ENCODE results near the gene GCN1. TPM values are rescaled to one million over a fixed set of nuclear protein-coding genes. Genes with fewer than 3 reads are reported as not detected.

GCN1 gene
- total RNA-seq, 2 experiments from 2014 or later, result 101 to 110 TPM

DNA sequence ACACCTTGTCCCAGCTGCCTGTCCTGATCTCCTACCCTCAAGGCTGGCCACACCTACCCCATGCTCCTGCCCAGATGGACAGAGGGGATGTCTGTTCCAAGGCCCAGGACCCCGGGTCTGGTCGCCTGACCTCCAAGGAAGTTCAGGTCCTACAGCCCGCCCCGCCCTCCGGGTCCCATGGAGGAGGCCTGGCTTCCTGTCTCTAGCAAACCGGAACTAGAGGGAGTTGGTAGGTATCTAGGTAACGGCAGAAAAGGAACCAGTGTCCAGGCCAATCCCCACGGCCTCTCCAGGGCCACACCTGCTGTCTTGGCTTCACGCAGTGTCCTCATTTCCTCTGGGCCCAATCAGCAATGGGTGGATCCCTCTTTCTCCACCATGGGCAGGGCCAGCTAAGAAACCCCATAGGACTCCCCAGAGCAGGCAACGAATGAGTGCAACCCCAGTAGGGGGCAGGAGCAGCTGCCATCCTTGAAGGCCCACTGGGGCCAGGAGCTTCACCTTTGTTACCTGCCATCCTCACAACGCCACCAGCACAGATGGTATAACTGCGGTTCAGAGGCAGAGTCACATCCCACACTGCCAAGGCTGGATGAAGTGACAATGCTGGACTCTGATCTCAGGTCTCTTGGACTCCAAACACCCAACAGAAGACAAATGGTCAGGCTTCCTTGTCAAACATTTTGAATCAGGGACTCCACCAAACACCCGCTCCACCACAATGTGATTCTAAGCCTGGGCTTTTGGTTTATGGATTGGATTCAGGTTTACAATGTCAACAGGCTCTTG, 31.5 kb upstream of the GCN1 start:
- POLR2A ChIA-PET, result interaction anchor here (0.6 to 9.7 kb wide), 5 partner anchors 25 to 65 kb away, joined by 4 to 202 read pairs (median 107); partner anchors contain the start of genes PXN, RNU4-1, RNU4-2 and RPLP0
- peak overlapping the region; percentile 90 for H3K27ac Mint-ChIP-seq
- peaks cover 6% of the 10 kb centered on the region for H3K36me3 Mint-ChIP-seq
- peak; percentile 57 for DNase-seq
- peak; percentile 51 for ATAC-seq (ENCODE audit: low read depth)
- no peaks in the 10 kb centered on the region for H3K9me3 Mint-ChIP-seq
- H3K27me3 Mint-ChIP-seq, result no peaks in the 10 kb centered on the region
- peak overlapping the region; percentile 85 for H3K4me3 Mint-ChIP-seq
- H3K4me1 Mint-ChIP-seq, result peaks cover 46% of the 10 kb centered on the region

DNA sequence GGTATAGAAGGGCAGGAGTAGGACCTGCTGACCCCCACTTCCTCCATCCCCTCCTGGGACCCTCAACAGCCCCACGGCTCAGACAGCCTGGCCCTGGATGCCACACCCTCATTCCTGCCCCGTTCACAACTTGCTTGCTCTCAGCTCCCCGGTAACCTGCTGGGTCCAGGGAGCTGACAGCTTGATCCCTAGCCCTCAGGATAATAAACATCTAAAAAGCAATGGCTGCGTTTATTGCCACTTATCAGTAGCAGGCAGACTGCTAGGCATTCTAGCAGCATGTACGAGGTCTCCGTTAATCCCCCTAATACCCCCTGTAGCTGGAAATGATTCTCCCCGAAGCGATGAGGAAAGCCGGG, 30.7 kb upstream of the GCN1 start:
- Mint-ChIP-seq H3K4me3 (peak overlapping the region; percentile 85), H3K36me3 (peaks cover 7% of the 10 kb centered on the region)
- no peak for DNase-seq

DNA sequence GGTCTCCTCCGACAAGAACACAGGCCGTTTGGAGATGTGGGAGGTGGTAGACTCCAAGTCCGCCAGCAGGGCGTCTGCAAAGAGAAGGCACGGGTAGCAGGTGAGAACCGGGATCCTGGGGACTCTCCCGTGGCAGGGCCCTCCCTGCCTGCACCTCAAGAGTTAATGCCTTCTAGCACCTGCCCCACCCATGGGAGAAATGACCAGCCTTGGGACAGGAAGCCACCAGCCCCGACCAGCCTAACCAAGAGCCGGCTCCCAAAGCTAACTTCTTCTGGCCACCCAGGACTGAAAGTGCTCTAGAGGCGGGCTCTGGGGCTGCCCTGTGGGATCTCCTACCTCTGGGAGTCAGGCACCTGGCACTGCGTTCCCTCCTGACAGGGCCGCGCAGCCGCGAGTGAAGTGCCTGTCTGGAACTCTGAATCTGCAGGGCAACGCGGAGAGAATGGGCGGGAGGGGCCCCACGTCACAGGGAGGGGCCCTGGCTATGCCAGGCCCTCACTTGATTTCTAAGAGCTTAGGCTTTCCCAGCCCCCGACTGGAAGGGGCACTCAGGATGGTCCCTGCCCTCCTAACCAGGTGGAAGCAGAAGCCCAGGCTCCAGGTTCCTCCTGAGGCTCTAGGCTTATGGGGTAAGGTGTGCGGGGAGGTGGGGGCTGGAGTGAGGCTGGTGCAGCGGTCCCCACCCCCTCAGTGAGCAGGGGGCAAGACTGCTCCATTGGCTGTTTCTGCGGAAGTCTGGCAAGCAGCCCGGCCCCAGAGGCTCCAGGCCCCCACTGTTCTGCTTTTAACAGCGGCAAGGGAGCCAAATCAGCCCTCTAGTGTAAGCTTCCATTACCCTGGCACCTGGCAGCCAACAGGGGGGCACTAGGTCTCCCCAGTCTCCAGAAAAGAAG, 30.0 kb upstream of the GCN1 start:
- H3K36me3 Mint-ChIP-seq, result peaks cover 7% of the 10 kb centered on the region
- no peak for DNase-seq
- H3K9me3 Mint-ChIP-seq, result no peaks in the 10 kb centered on the region
- no peak for ATAC-seq (ENCODE audit: low read depth)
- H3K4me3 Mint-ChIP-seq, result peak overlapping the region; percentile 85
- H3K4me1 Mint-ChIP-seq, result peaks cover 35% of the 10 kb centered on the region
- POLR2A ChIA-PET, result interaction anchor here (4.8 to 9.7 kb wide), 4 partner anchors 24 to 67 kb away, joined by 62 to 202 read pairs (median 153); partner anchors contain the start of genes PXN, RNU4-1, RNU4-2 and RPLP0
- peak overlapping the region; percentile 34 for H3K27ac Mint-ChIP-seq
- H3K27me3 Mint-ChIP-seq, result no peaks in the 10 kb centered on the region

More for the DNA sequence above, 30.7 kb upstream of the GCN1 start:
- H3K9me3 Mint-ChIP-seq, result no peaks in the 10 kb centered on the region
- POLR2A ChIA-PET, result interaction anchor here (4.8 to 9.7 kb wide), 4 partner anchors 24 to 66 kb away, joined by 62 to 202 read pairs (median 153); partner anchors contain the start of genes PXN, RNU4-1, RNU4-2 and RPLP0
- peaks cover 39% of the 10 kb centered on the region for H3K4me1 Mint-ChIP-seq
- no peaks in the 10 kb centered on the region for H3K27me3 Mint-ChIP-seq
- peak overlapping the region; percentile 90 for H3K27ac Mint-ChIP-seq
- no peak for ATAC-seq (ENCODE audit: low read depth)

DNA sequence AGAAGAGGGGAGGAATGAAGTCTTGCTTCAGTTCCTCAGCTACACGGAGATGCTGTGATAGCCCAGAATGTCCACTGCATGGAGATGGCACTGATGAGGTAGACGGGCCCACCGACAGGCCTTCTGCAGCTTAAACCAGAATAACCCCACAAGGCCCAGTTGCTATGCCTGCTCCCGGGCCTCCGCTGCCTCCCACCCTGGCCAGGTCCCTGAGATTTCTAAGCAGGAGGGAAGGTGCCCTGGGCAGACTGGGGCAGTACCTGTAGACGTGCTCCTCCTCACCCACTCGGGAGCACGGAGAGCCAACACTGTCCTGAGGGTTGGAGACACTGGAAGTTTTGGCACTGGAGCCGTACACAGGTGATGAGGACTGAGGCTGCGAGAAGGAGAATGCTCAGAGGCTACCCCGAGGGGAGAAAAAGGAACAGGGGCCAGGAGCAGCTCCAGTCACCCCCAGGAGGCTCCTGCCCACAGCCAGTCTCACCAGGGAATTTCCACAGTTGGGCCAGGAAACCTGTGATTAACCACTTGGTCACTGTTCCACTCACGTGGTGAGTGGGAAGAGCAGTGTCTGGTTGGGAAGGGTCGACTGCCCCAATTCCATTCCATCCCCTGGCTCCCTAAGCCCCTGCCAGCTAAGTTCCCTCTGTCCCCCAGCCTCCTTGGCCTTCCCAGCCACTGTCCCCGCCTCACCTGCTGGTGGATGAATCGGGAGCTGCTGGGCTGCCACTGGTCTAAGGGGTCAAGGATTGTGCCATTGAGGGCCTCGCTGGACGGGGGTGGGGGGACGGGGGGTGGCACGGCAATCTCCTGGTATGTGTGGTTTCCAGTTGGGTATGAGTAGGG, 29.2 kb upstream of the GCN1 start:
- H3K36me3 Mint-ChIP-seq, result peaks cover 7% of the 10 kb centered on the region
- H3K27ac Mint-ChIP-seq, result no peak overlapping the region
- POLR2A ChIA-PET, result interaction anchor here (1.2 to 9.7 kb wide), 3 partner anchors 22 to 68 kb away, joined by 4 to 202 read pairs (median 6); partner anchors contain the start of genes PXN, RNU4-2 and RPLP0
- ATAC-seq (ENCODE audit: low read depth) (no peak), DNase-seq (no peak)
- no peaks in the 10 kb centered on the region for H3K9me3 Mint-ChIP-seq
- no peak overlapping the region for H3K4me3 Mint-ChIP-seq
- peaks cover 29% of the 10 kb centered on the region for H3K4me1 Mint-ChIP-seq
- H3K27me3 Mint-ChIP-seq, result no peaks in the 10 kb centered on the region

DNA sequence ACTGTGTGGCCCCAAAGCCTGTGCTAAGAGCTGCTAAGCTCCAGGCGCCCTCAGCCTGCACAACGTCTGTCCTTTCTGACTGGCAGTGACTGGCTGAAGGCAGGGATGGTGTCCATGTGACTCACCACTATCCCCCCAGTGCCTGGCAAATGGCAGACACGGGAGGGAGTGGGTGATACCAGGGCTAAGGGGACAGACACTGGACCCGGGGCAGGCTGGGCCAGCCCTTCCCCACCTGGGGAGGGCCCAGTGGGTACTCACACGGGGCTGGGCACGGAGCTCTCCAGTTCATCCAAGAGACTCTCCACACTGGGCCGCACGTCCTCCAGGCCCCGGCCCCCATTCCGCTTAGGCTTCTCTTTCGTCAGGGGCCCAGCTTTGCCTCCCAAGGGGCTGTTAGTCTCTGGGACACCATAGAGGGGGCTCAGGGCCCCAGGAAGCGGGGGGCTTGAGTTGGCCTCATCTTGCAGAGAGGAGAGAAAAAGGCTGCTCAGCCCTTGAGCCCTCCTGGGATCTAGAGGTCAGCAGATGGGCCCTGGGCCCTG, 27.8 kb upstream of the GCN1 start:
- no peak for DNase-seq
- Mint-ChIP-seq H3K27me3 (no peaks in the 10 kb centered on the region), H3K27ac (no peak overlapping the region), H3K36me3 (peaks cover 7% of the 10 kb centered on the region), H3K4me3 (no peak overlapping the region), H3K9me3 (no peaks in the 10 kb centered on the region), H3K4me1 (peaks cover 18% of the 10 kb centered on the region)
- ATAC-seq (ENCODE audit: low read depth), result no peak
- POLR2A ChIA-PET, result interaction anchor here (0.7 to 3.3 kb wide), 4 partner anchors 10 to 69 kb away, joined by 3 to 15 read pairs (median 6); partner anchors contain the start of genes PXN, RNU4-2 and RPLP0

DNA sequence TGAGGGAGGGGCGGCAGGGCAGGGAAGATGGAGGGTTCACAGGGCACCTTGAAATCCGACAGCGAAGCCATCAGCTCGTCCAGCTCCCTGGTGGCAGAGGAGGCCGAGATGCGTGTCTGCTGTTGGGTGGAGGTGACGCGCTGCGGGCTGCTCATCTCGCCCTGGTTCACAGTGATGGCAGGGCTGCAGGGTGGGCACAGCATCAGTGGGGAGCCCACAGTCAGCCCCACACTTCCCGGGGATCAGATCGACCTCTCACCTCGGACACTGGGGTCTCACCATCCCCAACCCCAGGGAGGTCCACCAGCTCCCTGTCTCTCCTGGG, 27.0 kb upstream of the GCN1 start:
- peaks cover 7% of the 10 kb centered on the region for H3K36me3 Mint-ChIP-seq
- no peak overlapping the region for H3K27ac Mint-ChIP-seq
- H3K9me3 Mint-ChIP-seq, result no peaks in the 10 kb centered on the region
- no peak for DNase-seq
- no peak for ATAC-seq (ENCODE audit: low read depth)
- no peaks in the 10 kb centered on the region for H3K27me3 Mint-ChIP-seq
- POLR2A ChIA-PET, result interaction anchor here (2.1 to 3.3 kb wide), 2 partner anchors 20 to 70 kb away, joined by 9 to 15 read pairs; partner anchors contain the start of genes RNU4-2 and RPLP0
- peaks cover 15% of the 10 kb centered on the region for H3K4me1 Mint-ChIP-seq
- no peak overlapping the region for H3K4me3 Mint-ChIP-seq

DNA sequence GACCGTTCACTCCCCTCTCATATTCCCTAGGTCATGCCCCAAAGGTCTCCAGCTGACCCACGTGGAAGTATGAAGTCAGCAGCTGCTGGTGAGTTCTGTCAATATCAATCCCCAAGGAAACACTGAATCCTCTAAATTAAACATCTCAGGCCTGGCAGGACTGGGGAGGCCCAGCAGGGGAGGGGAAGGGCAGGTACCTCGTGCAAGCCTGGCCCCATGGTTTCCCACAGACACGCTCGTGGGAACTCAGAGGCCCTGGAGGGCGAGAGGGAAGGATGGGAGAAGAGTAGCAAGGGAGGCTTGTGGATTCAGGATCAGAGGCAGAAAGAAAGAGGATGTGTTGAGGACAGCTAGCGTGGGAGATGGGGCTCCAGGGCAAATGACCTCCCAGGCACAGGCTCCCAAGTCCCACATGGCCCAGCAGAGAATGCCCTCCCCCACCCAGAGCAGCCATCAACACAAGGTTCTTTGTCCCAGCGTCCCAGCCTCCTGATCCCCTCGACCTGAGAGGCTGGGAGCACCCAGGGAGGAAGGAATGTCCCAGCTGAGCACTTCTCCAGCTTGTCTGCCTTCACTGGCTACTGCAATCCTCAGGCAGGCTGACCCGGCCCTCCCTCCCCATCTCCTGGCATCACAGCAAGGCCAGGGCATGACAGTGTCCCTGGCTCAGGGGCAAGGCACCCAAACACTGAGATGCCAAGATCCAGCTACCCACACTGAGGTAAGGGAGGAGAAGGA, 26.5 kb upstream of the GCN1 start:
- Mint-ChIP-seq H3K27ac (no peak overlapping the region), H3K36me3 (peaks cover 8% of the 10 kb centered on the region), H3K4me3 (no peak overlapping the region), H3K9me3 (no peaks in the 10 kb centered on the region), H3K4me1 (peaks cover 11% of the 10 kb centered on the region), H3K27me3 (no peaks in the 10 kb centered on the region)
- DNase-seq, result no peak
- POLR2A ChIA-PET, result interaction anchor here (0.6 to 3.3 kb wide), 3 partner anchors 20 to 1204 kb away, joined by 6 to 15 read pairs (median 9); partner anchors contain the start of genes RNU4-2 and RPLP0
- no peak for ATAC-seq (ENCODE audit: low read depth)

DNA sequence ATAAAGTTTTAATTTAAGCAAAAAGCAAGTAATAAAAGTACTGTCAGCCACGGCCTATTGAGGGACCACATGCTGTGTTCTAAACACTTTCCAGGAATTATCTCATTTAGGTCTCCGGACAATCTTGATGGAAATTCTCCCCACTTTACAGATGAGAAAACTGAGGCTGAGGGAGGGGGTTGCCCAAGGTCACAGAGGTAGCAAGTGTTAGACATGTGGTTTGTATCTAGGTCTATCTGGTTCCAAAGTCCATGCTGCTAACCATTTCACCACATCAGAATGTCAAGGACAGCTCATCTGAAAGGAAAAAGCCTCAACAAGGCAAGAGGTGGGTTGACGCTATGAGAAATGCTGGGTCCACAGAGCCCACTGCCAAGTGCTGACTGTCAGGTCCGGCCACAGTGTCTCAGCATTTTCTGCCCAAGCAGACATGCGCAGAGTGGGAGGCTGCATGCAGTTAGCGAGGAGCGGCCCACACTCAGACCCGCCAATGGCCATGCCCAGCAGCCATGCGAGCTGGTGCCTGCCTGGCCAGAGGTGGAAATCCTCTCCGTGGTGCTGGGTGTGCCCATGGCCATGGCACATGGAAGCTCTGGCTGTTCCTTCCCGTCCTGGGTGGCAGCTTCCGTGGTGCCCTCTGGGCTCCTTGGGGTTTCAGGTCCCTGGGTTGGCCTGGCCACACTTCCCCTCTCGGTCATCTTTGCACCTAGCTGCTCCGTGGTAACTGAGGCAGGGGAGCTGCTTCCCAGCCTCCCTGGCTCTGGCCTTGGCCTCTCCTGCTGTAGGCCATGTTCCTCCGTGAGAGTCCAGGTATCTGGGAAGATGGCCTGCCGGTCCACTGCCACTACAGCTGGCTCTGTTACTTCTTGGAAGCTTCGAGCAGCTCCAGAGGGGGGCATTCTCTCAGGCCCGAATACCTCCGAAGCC, 24.4 kb upstream of the GCN1 start:
- ATAC-seq (ENCODE audit: low read depth) (no peak), DNase-seq (no peak)
- Mint-ChIP-seq H3K4me1 (no peaks in the 10 kb centered on the region), H3K9me3 (no peaks in the 10 kb centered on the region), H3K27me3 (no peaks in the 10 kb centered on the region), H3K27ac (no peak overlapping the region), H3K4me3 (no peak overlapping the region), H3K36me3 (peaks cover 9% of the 10 kb centered on the region)
- POLR2A ChIA-PET, result interaction anchor here (1.7 to 3.3 kb wide), 2 partner anchors 17 to 18 kb away, joined by 9 to 15 read pairs; partner anchors contain the start of gene RPLP0

DNA sequence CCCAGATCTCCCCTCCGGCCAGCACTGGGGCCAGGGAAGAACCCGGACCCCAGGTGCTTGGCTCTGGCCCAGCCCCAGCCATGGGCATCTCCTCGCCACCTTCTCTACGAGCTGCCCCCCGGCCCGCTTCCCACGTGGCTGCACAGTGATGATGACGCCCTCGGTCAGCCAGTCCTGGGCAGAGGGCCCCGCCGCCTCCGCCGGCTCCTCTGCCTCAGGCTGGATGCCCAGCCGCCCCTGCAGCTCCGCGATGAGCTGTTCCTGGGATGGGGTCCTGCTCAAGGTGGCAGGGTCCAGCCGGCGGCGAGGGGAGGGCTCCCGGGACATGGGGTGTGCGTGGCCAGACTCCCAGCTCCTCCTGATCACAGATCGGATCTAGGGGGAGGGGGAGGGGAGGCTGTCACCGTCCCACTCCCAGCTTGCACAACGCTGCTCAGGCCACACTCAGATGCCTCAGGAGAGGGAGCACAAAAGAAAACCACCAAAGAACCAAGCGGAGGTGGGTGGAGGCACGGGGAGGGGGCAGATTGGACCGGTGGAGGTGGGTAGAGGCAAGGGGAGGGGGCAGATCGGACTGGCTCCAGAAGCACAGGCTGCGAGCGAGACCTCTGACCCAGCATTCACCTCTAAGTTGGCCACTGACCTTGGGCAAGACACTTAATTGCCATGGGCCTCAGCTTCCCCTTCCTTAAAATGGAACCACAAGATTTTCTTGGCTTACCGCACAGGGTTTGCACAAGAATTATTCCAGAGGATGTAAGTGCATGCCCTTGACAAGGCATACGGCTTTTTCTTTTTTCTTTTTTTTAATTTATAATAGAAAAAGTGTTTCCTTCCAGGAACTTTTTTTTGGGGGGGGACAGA, 22.5 kb upstream of the GCN1 start:
- peaks cover 6% of the 10 kb centered on the region for H3K36me3 Mint-ChIP-seq

More for the DNA sequence above, 22.5 kb upstream of the GCN1 start:
- no peaks in the 10 kb centered on the region for H3K9me3 Mint-ChIP-seq
- no peaks in the 10 kb centered on the region for H3K4me1 Mint-ChIP-seq
- DNase-seq (no peak), ATAC-seq (ENCODE audit: low read depth) (no peak)
- POLR2A ChIA-PET, result interaction anchor here (0.6 to 1.7 kb wide), 5 partner anchors 15 to 116 kb away, joined by 3 to 9 read pairs (median 4); partner anchors contain the start of genes RNU4-2 and RPLP0
- H3K4me3 Mint-ChIP-seq, result no peak overlapping the region
- no peak overlapping the region for H3K27ac Mint-ChIP-seq
- no peaks in the 10 kb centered on the region for H3K27me3 Mint-ChIP-seq
